NCI-H82 treated with DMSO at 0.1 percent for 48 hours (cell line): ENCODE measurements around the gene SRRM1.
"Not testable (repeated sequence)": the region's sequence is repeated elsewhere in the genome, so short reads cannot be mapped to it uniquely, and the experiment has no call there.

ENCODE experiments used
- DNase-seq: peaks from one replicate; lab custom pipeline; 2025; ENCODE audit not compliant: unreplicated experiment; lab: John Stamatoyannopoulos, UW

SRRM1 gene

DNA sequence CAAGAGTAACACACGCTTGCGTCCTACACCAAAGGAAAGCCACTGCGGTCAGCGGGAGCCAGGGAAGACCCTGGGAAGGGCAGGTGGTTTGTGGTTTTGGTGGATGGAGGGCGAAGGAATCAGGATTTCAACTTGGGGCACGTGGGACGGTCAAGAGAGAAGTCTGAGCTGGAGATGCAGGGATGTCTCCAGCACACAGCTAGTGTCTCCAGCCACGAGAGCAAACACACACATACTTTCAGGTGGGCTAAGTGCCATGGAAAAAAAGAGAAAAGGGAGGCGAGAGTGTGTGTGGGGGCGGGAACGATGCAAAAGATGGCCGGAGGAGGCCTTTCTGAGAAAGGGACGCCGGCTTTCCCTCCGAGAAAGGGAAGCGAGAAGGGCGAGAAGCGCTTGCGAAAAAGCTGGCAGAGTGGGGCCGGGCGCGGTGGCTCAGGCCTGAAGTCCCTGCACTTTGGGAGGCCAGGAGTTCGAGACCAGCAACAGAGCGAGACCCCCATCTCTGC is 1.4 kb upstream of the SRRM1 start:
- DNase-seq: no peak

DNA sequence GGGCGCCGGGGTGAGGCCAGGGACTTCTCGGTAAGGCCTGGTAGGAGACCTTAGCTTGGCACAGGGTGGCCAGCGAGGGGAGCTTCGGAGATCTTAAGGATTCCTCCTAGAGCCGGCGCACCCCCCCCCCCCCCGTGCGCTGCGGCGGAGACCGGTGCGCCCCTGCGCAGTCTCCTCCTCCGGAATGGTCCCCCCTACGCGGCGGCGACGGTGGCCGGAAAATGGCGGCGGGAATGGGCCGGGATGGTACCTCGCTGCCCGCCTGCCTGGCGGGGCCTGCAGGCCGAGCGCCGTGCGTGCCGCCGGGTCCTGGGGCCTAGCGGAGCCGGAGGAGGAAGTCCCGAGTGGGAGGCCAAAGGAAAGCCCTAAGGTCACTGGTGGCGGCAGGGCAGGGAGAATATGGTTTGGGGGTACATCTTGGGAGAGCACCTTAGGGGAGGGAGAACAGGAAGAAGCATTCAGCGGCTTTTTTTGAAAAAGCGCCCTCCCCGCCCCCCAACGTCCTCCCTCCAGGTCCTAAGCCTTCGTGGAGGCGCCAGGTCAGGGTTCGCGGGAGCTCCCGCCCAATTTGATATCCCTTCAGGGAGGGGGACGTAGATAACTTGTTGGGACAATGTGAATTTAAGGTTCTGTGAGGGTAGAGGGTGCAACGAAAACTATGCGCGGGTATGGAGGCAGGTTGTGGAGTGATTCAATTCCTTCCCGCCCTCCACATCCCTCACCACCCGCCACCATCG is 429 bp downstream of the SRRM1 start:
- no peak for DNase-seq

DNA sequence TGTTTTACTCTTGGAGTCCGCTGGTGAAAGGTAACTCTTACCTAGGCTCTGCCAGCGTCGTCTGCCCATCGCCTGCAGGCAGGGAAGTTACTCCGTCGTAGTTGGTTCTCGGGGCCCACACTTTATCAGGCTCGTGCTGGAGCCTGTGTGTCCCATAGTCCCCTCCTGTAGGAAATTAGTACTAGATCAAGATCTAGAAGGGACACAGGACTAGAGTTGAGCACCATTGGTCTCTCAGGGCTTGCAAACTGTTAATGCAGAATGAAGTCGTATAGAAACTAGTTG is 940 bp downstream of the SRRM1 start:
- no peak for DNase-seq

DNA sequence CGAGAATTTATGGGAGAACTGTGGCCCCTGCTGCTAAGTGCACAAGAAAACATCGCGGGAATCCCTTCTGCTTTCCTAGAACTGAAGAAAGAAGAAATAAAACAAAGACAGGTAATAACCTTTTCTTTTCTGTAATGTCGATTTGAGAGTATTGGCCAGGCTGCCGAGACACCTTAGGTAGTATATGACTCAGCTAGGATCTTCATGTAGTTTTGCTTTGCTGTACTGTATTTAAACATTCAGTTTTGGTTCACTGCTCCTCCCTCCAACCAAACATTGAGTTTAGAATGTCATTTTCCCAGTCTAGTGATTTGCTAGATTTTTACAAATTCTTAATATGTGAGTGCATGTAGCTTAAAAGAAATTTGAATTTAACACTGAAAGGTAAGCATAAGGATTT is 5.8 kb downstream of the SRRM1 start:
- DNase-seq: no peak

DNA sequence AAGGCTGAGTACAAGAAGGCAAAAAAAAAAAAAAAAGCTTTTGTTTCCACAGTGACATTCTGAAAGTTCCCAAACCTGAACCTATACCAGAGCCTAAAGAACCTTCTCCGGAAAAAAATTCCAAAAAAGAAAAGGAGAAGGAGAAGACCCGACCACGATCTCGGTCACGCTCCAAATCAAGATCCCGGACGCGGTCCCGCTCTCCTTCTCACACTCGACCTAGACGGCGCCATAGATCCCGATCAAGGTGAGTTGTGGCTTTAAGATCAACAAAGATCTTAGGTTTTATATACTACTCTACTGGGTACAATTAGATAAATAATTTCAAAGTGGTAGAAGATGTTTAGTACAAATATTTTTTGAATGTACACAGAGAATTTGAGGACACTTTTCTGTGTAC is 9.3 kb downstream of the SRRM1 start:
- no peak for DNase-seq

DNA sequence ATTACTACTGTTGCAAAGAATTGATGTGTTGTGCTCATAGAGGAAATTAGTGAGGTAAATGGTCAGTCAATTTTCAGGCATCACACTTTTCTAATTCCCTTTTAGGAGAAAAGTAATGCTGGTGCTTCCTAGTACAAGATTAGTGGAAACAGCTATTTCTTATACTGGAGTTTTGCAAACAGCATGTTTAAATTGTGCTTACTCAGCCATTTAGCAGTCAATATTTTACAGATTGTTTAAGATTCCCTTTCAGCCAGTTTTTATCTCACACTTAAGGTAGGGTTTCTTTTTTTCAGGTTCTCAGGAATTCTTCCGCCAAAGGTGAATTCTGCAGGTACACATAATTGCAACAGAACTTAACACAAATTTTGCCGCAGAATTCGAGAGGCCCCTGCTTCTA is 10.9 kb downstream of the SRRM1 start:
- no peak for DNase-seq

DNA sequence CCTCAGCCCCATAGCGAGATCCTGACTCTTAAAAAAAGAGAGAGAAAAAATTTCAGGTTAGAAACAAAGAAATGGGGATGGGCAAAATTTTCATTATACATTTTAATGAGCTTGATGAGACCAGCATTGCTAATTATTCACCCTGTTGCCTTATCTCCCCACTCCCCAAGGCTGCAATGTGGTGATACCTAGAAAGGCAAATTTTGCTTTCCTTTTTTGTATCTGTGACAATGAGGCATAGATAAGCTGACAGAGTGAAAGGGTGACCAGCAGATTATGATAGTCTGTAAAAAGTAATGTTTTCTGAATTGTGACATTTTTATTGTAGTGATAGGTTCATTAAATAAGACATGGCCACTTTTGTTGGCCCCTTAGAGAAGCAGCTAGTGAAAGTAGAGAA is 12.9 kb downstream of the SRRM1 start:
- DNase-seq: no peak

DNA sequence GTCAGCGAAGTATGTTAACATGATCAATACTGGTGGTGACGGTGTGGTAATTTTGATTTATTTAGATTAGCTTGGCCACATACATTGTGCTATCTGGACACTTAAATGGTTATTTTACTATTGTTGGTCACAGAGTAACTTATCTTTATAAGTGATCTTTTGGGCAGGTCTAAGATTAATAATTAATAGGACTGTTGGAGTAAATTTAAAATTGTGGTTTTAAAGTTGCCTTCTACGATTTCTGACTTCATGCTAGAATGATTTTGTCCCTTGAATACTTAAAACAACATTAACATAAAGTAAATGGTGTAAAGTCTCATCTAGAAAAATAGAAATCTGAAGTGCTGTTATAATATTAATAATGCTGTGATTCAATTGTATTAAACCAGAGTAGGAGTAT is 14.7 kb downstream of the SRRM1 start:
- no peak for DNase-seq

DNA sequence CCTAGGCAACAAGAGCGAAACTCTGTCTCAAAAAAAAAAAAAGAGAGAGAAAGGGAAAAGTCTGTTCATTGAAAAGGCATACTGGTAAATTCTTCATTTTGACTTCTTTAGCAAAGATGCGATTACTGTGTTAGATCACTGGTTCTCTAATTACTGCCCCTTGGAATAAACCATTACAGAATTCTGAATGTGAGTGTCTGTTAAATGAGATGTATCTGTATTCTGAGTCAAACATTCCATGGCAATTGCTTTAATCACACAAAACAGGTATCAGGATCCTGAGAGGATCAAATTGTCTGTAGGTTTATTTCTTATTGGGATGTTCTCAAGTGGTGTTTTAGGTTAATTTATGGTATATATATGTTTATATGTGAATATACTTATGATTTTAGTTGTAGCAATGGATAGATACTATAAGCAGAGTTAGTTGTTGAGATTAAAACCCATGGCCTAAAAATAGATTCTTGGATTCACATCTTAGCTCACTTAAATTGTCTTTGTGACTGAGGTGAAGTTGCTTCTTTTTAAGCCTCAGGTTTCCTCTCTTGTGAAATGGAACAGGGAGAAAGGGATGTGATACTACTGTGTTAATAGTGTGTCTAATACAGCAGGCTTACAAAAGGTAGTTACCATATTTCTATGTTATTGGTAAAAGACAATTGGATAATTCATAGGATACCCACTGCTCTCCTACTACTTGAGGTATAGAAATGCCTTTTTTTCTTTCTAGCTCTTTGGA is 16.2 kb downstream of the SRRM1 start:
- no peak for DNase-seq

DNA sequence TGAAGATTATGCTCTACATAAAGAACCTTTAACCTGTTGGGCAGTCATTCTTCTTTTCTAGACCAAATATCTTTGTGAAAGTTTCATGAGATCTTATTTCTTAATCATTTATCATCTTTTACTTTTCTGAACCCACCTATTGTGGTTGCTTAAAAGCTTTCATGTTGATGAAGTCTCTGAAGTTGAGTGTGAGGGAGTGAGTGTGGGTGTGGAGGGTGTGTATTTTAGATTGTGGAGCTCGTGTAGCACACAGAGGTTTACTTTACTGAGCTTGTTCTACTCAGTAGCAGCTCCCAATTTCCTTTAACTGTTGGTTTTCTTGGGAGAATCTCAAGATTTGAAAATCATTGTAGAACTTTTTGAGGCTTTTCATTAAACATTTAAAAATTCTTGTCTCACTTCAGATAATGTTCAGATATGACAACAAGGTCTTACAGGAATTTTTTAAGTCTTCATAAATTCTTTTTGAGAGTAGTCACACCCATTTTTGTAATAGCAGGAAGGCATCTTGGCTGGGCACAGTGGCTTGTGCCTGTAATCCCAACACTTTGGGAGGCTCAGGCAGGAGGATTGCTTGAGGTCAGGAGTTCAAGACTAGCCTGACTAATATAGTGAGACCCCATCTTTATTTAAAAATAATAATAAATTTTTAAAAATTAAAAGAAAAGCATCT is 17.0 kb downstream of the SRRM1 start:
- no peak for DNase-seq

DNA sequence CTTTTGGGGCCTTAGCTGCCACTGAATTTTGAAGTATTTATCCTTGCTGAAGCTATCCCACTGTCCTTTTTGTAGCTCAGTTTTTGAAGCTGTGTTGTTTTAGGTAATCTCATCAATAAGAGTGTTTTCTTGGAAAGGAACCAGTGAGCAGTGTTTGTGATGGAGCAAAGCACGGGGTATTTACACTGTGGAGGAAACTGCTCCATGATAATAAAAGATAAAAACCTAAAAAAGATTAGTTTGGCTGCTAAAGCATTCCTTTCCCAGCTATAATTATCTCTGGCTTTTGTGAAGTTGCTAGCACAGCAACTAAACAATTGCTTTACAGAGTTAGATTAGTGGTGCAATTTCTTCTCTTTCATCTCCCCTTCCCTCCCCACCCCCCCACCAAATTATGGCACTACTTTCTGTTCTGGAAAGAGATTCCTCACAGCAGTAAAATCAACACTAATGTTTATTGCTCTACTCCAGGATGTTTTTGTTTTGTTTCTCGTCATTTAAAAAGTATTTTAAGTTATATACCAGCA is 21.5 kb downstream of the SRRM1 start:
- no peak for DNase-seq

DNA sequence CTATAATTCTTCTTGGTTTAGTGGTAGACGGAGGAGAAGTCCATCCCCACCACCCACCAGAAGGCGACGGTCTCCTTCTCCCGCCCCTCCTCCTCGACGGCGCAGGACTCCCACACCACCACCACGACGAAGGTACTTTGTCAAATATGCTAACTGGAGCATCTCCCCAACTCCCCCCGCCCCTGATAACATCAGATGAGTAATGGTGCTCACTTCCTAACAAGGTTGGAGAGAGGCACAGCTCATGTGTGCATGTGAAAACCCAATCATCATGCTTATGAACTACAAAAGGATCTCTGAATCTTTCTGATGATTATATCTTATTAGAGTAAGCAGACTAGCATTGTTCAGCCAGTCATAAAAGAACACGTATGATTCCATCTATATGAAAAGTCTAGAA is 23.7 kb downstream of the SRRM1 start:
- DNase-seq: no peak

DNA sequence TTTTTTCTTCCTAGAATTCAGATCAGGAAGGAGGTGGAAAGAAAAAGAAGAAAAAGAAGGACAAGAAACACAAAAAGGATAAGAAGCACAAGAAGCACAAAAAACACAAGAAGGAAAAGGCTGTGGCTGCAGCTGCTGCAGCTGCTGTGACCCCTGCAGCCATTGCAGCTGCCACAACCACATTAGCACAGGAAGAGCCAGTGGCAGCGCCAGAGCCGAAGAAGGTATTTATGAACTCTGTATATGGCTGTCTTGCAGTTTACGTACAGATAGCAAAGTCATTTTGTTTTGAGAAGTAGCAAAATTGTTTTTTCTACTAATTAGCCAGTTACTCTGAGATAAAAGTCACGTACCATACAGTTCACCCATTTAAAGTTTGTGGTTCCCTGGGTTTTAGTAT is 28.3 kb downstream of the SRRM1 start:
- not testable (repeated sequence) for DNase-seq

DNA sequence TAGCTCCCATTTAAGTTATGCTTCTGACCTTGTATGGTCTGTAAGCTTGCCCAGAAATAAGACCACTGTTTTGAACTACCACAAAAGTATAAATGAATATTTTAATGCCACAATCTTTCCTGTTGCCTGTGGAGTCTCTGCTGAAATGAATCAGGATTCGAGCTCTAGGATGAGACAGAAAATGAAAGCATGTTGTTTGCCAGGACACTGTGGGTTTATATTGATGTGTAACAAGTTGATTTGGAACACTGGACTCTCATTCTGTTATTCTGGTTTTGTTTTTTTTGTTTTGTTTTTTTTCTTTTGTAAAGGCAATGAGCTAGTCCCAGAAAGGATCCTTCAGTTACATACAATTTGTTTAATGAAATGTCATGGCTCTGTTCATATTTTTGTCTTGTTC is 29.6 kb downstream of the SRRM1 start:
- not testable (repeated sequence) for DNase-seq

DNA sequence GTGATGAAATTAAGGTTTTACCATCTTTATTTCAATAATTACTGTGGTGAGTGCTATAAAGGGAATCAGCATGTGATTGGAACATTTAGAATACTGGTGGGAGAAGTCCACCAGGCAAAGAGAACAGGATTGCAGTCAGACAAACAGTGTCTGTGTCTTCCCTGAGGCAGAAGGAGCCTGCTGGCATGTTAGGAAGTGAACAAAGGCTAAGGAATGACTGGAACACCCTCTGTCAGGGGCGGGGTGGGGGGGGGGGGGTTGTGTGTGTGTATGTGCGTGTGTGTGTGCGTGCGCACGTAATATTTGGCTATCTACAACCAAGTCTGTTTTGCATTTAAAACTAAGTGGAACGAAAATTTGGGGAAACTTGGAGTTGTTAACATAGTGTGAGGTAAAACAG is 30.2 kb downstream of the SRRM1 start:
- no peak for DNase-seq

DNA sequence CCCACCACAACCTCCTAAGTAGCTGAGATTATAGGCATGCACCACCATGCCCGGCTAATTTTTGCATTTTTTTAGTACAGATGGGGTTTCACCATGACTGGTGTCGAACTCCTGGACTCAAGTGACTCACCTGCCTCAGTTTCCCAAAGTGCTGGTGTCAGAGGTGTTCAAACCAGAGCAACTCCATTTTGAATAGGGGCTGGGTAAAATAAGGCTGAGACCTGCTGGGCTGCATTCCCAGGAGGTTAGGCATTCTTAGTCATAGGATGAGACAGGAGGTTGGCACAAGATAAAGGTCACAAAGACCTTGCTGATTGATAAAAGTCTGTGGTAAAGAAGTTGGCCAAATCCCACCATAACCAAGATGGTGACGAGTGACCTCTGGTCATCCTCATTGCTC is 35.3 kb downstream of the SRRM1 start:
- not testable (repeated sequence) for DNase-seq

DNA sequence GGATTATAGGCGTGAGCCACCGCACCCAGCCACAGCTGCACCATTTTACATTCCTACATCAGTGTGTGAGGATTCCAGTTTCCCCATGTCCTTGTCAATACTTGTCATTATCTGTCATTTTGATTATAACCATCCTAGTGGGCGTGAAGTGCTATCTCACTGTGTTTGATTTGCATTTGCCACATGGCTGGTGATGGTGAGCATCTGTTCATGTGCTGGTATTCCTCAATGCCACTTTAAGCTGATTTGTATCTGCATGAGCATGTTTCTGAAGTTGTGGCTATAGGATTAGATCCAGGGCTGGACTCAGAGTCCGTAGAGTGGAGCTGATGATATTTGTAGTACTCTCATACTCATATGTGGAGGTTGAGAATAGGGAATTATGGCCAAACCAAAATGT is 36.6 kb downstream of the SRRM1 start:
- peak; percentile 67 for DNase-seq

DNA sequence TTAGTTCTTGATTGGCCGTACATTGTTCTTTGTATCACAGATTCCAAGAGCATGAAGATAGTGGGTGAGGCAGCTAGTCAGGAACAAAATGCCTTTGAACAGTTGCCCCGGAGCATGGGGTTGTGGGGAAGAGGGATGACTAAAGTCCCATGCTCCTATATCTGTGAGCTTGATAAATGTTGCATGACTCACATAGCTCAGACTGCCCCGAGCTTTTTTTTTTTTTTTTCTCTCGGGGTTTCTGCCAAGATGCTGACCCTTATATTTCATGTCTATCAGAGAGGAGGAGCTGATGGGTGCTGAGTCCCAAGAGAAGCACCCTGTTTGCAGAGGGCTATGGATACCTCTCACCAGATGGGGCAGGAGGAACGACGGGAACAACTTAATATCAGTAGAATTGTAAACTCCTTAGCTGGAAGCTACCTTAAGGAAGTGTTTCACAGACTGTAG is 40.6 kb downstream of the SRRM1 start:
- no peak for DNase-seq

DNA sequence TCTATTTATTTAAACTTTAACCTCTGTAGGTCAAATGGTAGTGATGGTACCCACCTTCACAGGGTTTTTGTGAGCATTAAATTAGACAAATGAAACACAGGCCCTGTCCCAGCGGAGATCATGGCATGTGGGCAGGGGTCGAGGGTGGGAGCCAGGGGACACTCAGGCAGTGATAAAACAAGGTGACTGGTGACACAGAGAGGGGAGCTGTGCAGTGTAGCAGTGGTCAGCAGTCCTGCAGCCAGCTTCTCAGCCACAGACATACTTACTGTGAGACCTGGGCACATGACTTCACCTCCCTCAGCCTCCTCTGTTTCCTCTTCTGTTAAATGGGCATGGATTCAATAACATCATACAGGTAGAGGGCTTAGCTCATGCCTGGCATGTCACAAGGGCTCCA is 44.9 kb downstream of the SRRM1 start:
- no peak for DNase-seq

DNA sequence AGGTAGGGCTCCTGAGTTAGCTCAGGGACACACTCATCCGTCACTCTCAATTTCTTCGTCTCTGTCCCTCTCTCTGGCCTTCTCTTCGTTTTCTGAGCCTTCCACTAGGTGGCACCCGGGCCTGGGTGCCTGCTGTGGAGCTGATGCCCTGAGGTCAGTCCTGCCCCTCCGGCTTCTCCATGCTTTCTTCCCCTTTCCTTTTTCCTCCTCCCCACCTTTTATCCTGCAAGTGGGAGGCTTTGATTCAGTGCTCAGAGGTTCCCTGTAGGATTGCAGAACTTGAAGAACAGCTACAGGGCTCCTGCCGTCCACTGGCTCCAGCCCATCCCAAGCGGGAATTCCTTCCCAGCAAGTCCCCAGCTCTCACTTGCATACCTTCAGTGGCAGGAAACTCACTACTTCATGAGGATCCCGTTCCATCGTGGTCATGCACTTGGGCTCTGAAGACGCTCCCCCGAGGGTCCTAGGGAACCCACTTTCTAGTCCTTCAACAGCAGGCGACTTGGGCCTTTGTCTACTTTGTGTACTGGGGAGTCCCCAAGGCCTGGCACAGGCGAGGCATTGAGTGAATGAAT is 45.6 kb downstream of the SRRM1 start:
- peak; percentile 70 for DNase-seq

DNA sequence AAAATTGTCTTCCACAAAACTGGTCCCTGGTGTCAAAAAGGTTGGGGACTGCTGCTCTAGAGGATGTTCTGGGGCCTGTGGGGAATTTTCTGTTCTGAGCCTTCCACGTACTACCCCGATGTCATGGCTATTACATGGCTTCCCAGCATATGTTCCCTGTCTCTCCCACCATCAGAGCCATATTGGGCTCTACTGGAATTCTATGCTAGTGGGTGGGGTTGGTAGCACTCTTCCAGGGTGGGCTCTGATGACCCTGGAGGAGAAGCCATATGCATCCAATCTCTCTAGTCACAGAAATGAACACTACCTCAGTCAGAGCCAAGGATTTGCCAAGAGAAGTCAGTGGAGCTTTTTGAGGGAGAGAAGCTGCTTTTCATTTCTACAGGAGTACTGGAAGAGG is 47.9 kb downstream of the SRRM1 start:
- DNase-seq: no peak
